PC-3 (cell line): ENCODE measurements around the gene ZKSCAN4.

ENCODE experiments used
- CTCF ChIP-seq: fragments of 300-600 bp; sonication (generic); conservative IDR thresholded peaks from 2 replicates; pipeline ENCODE4 v1.5.1; 2017; ENCODE audit warnings: antibody characterized with exemption, low read depth, mild to moderate bottlenecking, low read length
- EZH2 ChIP-seq: fragments of 300-600 bp; sonication (generic); IDR thresholded peaks from one replicate; pipeline ENCODE4 v1.6.1; 2017; ENCODE audit warnings: antibody characterized with exemption, mild to moderate bottlenecking, low read length; ENCODE audit not compliant: unreplicated experiment
- EZH2phosphoT487 ChIP-seq: fragments of 300-600 bp; sonication (generic); IDR thresholded peaks from 2 replicates; pipeline ENCODE4 v1.6.1; 2018; ENCODE audit warnings: mild to moderate bottlenecking, antibody characterized with exemption, low read length, borderline replicate concordance

GRCh38 chr6:28208111-28208659, 43.9 kb downstream of the ZKSCAN4 start:
- no peak for TF ChIP-seq EZH2phosphoT487
- no peak for TF ChIP-seq CTCF
- TF ChIP-seq EZH2: no peak
